Skin of body (tissue), 1 donor: ENCODE data around the gene VCAN. TPM values are rescaled to one million over a fixed set of nuclear protein-coding genes. Genes with fewer than 3 reads are reported as not detected.

Experiments used
- total RNA-seq: library from RNA; depleted of rRNA; stranded (reverse); fragments of >200 nt; gene quantifications from one replicate; pipeline ENCODE4 v1.2.3, GENCODE V29; 2014

Gene VCAN
- total RNA-seq, 1 donor from 2014 or later: 396 TPM

Other genes with a start within 250 kb of the VCAN start
- 1.6 TPM for gene HAPLN1, start 249.1 kb downstream of the VCAN start, total RNA-seq